GM20000 (cell line): ENCODE data around the gene LYPLAL1.

Experiments
- DNase-seq: peaks from one replicate; pipeline ENCODE4 v3.0.0; 2012; ENCODE audit warnings: low spot score
- TF ChIP-seq, protein P1 (sequence below): IDR thresholded peaks from 2 replicates; pipeline ENCODE4 v1.5.1; 2012; ENCODE audit warnings: mild to moderate bottlenecking, control low read depth; ENCODE audit errors: extremely low read depth, missing control alignments

LYPLAL1 gene

DNA sequence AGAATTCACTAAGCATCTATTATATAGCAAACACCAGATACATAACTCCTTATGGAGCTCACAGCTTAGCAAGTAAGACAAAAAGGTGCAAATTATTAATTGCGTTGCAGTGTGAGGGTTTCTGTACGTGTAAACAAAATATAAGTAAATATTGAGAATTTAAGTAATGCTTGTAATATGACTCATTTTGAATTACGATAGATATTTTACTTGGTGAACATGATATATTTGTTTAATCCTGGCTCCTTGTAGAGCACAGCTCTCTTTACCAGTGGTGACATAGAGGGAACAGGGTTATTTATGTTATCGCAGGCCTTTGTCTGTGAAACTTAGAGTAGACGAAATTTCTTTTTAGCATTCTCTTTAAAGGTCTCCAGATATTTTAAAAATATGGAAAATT lies 36.4 kb downstream of the LYPLAL1 start:
- no peak for DNase-seq
- TF ChIP-seq, protein P1, sequence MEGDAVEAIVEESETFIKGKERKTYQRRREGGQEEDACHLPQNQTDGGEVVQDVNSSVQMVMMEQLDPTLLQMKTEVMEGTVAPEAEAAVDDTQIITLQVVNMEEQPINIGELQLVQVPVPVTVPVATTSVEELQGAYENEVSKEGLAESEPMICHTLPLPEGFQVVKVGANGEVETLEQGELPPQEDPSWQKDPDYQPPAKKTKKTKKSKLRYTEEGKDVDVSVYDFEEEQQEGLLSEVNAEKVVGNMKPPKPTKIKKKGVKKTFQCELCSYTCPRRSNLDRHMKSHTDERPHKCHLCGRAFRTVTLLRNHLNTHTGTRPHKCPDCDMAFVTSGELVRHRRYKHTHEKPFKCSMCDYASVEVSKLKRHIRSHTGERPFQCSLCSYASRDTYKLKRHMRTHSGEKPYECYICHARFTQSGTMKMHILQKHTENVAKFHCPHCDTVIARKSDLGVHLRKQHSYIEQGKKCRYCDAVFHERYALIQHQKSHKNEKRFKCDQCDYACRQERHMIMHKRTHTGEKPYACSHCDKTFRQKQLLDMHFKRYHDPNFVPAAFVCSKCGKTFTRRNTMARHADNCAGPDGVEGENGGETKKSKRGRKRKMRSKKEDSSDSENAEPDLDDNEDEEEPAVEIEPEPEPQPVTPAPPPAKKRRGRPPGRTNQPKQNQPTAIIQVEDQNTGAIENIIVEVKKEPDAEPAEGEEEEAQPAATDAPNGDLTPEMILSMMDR = no peak

DNA sequence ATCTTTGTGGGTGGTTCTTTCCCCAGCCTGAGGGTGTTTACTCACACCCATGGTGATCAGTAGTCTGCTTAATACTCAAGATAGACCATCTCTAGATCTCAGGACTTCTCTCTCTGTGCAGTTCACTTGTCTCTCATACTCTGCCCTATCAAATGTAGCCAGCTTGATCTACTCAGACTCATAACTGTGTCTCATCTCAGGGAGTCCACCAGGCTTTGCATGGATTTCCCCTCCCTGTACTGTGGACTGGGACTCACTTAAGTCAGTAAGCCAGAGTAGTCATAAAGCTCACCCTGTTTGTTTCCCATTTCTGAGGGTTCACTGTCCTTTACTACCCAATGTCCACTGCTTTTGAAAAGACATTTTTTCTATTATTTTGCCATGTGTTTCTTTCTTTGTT lies 41.8 kb downstream of the LYPLAL1 start:
- no peak for DNase-seq

DNA sequence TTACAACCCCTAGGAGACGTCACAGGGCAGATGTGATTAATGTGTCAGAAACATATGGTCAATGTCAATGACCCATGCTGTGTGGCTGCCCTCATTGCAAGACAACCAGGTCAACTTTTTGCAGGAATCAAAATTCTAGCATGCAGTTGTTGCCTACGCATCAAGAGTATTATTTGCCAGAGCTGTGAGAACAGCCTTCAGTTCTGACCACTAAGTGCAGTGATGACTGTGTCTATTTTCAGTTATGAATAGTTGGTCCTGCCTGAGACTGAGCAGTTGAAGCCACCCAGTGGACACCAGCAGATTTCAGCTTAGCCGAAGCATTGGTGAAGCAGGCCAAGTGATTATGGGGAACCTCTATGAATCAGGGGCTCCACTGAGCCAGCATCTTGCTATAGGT lies 47.3 kb downstream of the LYPLAL1 start:
- peak; percentile 47 for DNase-seq
- TF ChIP-seq, protein P1 = no peak

More for the DNA sequence above, 41.8 kb downstream of the LYPLAL1 start:
- TF ChIP-seq, protein P1 = no peak

GRCh38 chr1:219223496-219223895 lies 49.8 kb downstream of the LYPLAL1 start:
- TF ChIP-seq, protein P1 = no peak
- DNase-seq = no peak

GRCh38 chr1:219226196-219226595 lies 52.5 kb downstream of the LYPLAL1 start:
- TF ChIP-seq, protein P1 = no peak
- DNase-seq = no peak

DNA sequence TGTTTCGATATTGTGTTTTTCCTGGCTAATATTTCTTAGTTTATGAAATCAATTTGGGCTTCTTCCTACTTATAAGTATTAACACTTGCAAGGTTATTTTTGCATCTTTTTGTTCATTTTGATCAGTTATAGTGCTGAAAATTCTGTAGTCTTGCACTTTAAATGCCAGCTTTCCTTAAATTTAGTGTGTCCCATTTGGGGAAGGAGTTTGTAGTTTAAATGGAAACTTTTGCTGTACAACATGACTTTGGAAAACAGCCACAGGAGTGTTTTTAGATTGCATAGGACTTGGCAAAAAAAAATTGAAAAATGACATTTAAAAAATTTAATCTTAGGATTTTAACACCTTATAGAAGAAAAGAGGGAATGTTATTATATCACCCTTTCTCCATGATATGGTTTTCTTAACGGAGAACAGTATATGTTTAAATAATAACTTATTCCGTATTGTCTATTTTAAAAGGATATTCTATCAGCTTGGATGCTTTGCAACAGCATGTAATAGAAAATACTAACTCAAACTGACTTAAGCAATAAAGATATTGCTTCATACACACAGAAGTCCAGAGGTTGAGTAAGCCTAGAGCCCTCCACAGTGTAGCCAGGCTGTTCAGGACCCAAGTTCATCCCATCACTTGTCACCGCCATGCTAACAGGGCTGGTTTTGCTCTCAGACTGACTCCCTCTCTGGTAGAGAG lies 53.8 kb downstream of the LYPLAL1 start:
- TF ChIP-seq, protein P1 = no peak
- no peak for DNase-seq

DNA sequence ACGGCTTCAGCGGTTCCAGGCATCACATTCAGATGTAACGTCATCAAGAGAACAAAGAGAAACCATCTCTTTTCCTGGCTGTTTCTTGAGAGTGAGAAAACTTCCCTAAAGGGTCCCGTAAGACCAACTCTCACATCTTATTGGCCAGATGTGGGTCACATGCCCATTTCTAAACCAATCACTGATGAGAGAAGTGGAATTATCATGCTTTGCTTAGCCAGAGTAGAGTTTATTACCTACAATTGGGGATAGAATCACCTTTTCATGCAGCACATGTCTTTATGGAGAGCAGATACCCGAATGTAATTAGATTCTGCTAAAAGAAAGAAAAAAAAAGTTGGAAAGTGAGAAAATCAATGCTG lies 54.4 kb downstream of the LYPLAL1 start:
- TF ChIP-seq, protein P1 = no peak
- no peak for DNase-seq
